Colonic mucosa (tissue), 4 donors: ENCODE measurements around the gene BPTF. TPM values are rescaled to one million over a fixed set of nuclear protein-coding genes. Genes with fewer than 3 reads are reported as not detected.
"Not testable (repeated sequence)": the region's sequence is repeated elsewhere in the genome, so short reads cannot be mapped to it uniquely, and the experiment has no call there.

Experiments
- DNase-seq: peaks from one replicate; pipeline ENCODE4 v3.0.0-alpha.2; 2020
- H3K27ac ChIP-seq: fragments of 200-600 bp; one replicate; pipeline ENCODE4 v1.8.0; 2021
- H3K27me3 ChIP-seq: fragments of 200-600 bp; one replicate; pipeline ENCODE4 v1.8.0; 2021
- H3K36me3 ChIP-seq: fragments of 200-600 bp; one replicate; pipeline ENCODE4 v1.8.0; 2021
- H3K4me1 ChIP-seq: fragments of 200-600 bp; one replicate; pipeline ENCODE4 v1.8.0; 2021; ENCODE audit warnings: mild to moderate bottlenecking
- H3K4me3 ChIP-seq: fragments of 200-600 bp; one replicate; pipeline ENCODE4 v1.8.0; 2021
- H3K9ac ChIP-seq, 2 donors: one replicate each; pipeline ENCODE4 v1.7.0; 2013; ENCODE audit warnings: control low read depth in 2 of 2, low read depth in 2 of 2, low read length in 2 of 2
- H3K9me3 ChIP-seq: fragments of 200-600 bp; one replicate; pipeline ENCODE4 v1.8.0; 2021
- intact Hi-C: fragments of 100-400 bp; cut with DNase I; formaldehyde crosslinking; loops from one replicate; pipeline ENCODE4 v1.14.1; 2022
- total RNA-seq, 2 donors: library from RNA; stranded (reverse); fragmentation: NEBNext Ultra II Directional in 1 of 2; extraction: Animal tissue kit (Norgen Biotek cat#: 25700) in 1 of 2; gene quantifications; one replicate each; pipeline ENCODE4 v1.2.1, GENCODE V29; 2021
- TF ChIP-seq, protein P1 (sequence below): fragments of 200-600 bp; IDR thresholded peaks from one replicate; pipeline ENCODE4 v1.8.0; 2022; ENCODE audit warnings: antibody characterized with exemption, mild to moderate bottlenecking
- donor health status: healthy.
- donor health status: DM: no; HTN: no; CAD: no.
- donor health status: DM: no; HTN: no; CAD: no.

Gene BPTF
- total RNA-seq, 2 donors from 2014 or later: 61.3 to 77.9 TPM

DNA sequence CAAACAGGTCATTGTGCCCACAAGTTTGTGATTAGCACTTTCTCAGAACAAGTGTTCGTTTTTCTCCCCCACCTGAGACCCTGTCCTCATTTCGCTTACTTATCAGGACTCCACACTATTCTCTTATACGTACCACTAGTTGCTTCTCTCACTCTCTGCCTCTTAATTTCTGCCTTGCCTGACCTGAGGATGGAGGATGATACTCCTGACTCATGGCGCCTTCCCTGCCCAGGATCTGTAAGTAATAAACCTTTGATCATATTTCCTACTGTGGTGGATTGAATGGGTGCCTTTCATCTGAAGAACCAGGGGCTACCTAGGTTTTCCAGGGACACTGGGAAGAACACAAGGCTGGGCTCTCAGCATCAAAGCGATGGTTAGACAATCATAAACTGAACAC lies 39.8 kb upstream of the BPTF start:
- H3K9ac ChIP-seq: no peak overlapping the region
- no peak overlapping the region for H3K4me3 ChIP-seq
- intact Hi-C loops: no loop called here
- no peaks in the 10 kb centered on the region for H3K4me1 ChIP-seq
- no peak for DNase-seq
- no peaks in the 10 kb centered on the region for H3K36me3 ChIP-seq
- H3K27ac ChIP-seq: no peak overlapping the region
- H3K9me3 ChIP-seq: no peaks in the 10 kb centered on the region
- TF ChIP-seq, protein P1, sequence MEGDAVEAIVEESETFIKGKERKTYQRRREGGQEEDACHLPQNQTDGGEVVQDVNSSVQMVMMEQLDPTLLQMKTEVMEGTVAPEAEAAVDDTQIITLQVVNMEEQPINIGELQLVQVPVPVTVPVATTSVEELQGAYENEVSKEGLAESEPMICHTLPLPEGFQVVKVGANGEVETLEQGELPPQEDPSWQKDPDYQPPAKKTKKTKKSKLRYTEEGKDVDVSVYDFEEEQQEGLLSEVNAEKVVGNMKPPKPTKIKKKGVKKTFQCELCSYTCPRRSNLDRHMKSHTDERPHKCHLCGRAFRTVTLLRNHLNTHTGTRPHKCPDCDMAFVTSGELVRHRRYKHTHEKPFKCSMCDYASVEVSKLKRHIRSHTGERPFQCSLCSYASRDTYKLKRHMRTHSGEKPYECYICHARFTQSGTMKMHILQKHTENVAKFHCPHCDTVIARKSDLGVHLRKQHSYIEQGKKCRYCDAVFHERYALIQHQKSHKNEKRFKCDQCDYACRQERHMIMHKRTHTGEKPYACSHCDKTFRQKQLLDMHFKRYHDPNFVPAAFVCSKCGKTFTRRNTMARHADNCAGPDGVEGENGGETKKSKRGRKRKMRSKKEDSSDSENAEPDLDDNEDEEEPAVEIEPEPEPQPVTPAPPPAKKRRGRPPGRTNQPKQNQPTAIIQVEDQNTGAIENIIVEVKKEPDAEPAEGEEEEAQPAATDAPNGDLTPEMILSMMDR: no peak
- no peaks in the 10 kb centered on the region for H3K27me3 ChIP-seq

DNA sequence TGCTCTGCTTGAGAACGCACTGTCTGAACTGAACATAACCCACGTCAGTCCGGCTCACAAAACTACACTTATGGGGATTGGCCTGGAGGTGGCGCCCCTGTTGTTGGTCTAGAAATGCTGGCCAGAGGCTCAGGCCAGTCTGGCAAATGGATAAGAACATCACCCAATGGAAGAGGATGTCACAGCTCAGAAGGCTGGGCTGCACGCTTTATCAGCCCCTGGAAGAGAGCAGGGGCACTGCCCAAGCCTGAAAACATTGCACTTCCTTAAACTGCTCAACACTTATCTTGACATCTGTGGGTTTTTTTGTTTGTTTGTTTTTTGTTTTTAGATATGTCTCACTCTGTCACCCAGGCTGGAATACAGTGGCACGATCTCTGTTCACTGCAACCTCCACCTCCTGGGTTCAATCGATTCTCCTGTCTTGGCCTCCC lies 24.8 kb upstream of the BPTF start:
- H3K27me3 ChIP-seq: no peaks in the 10 kb centered on the region
- no peaks in the 10 kb centered on the region for H3K9me3 ChIP-seq
- H3K4me1 ChIP-seq: no peaks in the 10 kb centered on the region
- H3K4me3 ChIP-seq: no peak overlapping the region
- DNase-seq: peak; percentile 80
- no peak overlapping the region for H3K27ac ChIP-seq
- H3K36me3 ChIP-seq: no peaks in the 10 kb centered on the region
- no peak overlapping the region for H3K9ac ChIP-seq
- intact Hi-C loops: loop anchor here (10.0 kb wide), 1 partner anchor 64 kb away; no protein-coding TSS in a partner anchor
- TF ChIP-seq, protein P1: peak; percentile 51

DNA sequence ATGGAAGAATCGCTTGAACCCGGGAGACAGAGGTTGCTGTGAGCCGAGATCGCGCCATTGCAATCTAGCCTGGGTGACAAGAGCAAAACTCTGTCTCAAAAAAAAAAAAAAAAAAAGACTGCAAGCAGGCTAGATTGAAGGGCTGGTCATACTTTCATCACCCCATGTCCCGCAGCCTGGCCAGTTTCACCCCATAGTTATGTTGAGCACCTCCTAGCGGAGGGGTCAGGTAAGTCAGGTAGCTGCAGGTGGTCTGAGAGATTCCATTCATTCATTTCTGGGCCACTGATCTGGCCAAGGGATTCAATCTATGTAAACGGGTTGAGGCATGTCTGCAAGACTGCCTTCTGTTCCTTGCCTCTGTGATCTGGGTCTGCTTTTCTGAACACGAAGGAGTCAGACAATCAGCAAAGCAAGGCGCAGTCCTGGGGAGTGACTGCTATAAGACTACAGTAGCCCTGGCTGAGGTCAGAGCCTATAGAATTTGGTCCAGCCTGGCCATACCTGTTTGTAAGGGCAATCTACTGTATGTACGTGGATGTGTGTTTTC lies 23.6 kb upstream of the BPTF start:
- H3K27ac ChIP-seq: no peak overlapping the region
- no peak overlapping the region for H3K4me3 ChIP-seq
- TF ChIP-seq, protein P1: no peak
- no peaks in the 10 kb centered on the region for H3K9me3 ChIP-seq
- no peaks in the 10 kb centered on the region for H3K4me1 ChIP-seq
- H3K36me3 ChIP-seq: no peaks in the 10 kb centered on the region
- intact Hi-C loops: loop anchor here (10.0 kb wide), 1 partner anchor 63 kb away; no protein-coding TSS in a partner anchor
- no peaks in the 10 kb centered on the region for H3K27me3 ChIP-seq
- H3K9ac ChIP-seq: no peak overlapping the region
- no peak for DNase-seq

DNA sequence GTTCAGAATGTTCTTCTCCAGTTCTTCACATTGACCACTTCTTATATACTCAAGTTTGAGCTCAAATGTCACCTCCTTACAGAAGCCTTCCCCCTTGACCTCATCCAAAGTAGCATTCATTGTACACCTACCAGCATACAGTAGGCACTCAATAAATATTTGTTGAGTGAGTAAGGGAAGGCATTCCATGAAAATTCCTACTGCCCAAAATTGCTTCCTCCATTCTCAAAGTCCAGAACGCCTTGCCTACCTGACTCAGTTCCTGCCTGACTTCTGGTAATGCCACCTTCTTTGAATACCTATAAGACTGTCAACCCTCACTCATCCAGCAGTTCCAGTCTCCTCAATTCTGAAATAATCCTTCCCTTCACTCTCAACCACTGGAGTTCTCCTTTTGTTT lies 14.8 kb upstream of the BPTF start:
- DNase-seq: no peak
- H3K27ac ChIP-seq: no peak overlapping the region
- intact Hi-C loops: no loop called here
- H3K36me3 ChIP-seq: no peaks in the 10 kb centered on the region
- H3K27me3 ChIP-seq: no peaks in the 10 kb centered on the region
- no peaks in the 10 kb centered on the region for H3K4me1 ChIP-seq
- no peak overlapping the region for H3K9ac ChIP-seq
- TF ChIP-seq, protein P1: no peak
- H3K9me3 ChIP-seq: no peaks in the 10 kb centered on the region
- no peak overlapping the region for H3K4me3 ChIP-seq

DNA sequence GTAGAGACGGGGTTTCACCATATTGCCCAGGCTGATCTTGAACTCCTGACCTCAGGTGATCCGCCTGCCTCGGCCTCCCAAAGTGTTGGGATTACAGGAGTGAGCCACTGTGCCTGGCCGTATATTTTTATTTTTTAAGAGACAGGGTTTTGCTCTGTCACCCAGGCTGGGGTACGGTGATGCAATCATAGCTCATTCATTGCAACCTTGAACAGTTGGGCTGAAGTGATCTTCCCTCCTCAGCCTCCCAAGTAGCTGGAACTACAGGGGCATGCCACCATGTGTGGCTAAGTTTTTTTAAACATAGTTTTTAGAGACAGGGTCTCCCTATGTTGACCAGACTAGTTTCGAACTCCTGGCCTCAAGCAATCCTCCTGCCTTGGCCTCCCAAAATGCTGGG lies 12.9 kb upstream of the BPTF start:
- H3K9me3 ChIP-seq, H3K36me3 ChIP-seq, H3K27me3 ChIP-seq, H3K9ac ChIP-seq, H3K27ac ChIP-seq, H3K4me1 ChIP-seq, DNase-seq, H3K4me3 ChIP-seq, intact Hi-C loops: not testable (repeated sequence)

DNA sequence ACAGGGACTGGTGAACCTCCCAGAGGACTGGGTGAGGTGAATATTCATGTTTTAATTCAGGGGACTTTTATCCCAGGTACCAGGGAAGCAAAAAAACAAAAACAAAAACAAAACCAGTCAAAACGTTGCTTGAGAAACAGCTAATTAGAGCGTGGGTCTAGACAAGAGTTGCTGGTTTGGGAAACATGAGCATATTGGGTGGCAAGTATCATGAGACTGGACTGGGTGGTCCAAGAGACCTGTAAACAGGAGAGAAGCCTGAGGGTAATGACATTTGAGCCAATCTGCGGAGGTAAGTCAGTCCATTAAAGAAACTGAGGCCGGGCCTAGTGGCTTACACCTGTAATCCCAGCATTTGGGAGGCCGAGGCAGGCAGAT lies 11.5 kb upstream of the BPTF start:
- Histone ChIP-seq H3K4me3 (no peak overlapping the region), H3K36me3 (no peaks in the 10 kb centered on the region), H3K27ac (no peak overlapping the region), H3K9ac (no peak overlapping the region), H3K9me3 (no peaks in the 10 kb centered on the region), H3K4me1 (no peaks in the 10 kb centered on the region), H3K27me3 (no peaks in the 10 kb centered on the region)
- intact Hi-C loops: no loop called here
- TF ChIP-seq, protein P1: no peak
- DNase-seq: no peak
